RWPE1 (cell line): ENCODE results near the gene EGFLAM.

Experiments used
- CTCF ChIA-PET: fragments of 350-600 bp; sonication (Branson Sonifier 250); formaldehyde crosslinking; extraction: SDS; loops from one replicate; lab custom pipeline; 2021; lab: Yijun Ruan, JAX
- POLR2A ChIA-PET: fragments of 400-600 bp; formaldehyde crosslinking; extraction: SDS; loops from one replicate; lab custom pipeline; 2020; ENCODE audit warnings: antibody characterized with exemption; ENCODE audit not compliant: low non-redundant PET; lab: Yijun Ruan, JAX
- DNase-seq: peaks from one replicate; pipeline ENCODE4 v3.0.0; 2012; ENCODE audit warnings: low spot score
- H3K27ac ChIP-seq: fragments of 450-650 bp; 2 replicates; pipeline ENCODE4 v1.5.1; 2017
- TF ChIP-seq, protein P1 (sequence below): fragments of 450-650 bp; conservative IDR thresholded peaks from 2 replicates; pipeline ENCODE4 v1.5.1; 2017; ENCODE audit warnings: low read depth, mild to moderate bottlenecking

EGFLAM gene

DNA sequence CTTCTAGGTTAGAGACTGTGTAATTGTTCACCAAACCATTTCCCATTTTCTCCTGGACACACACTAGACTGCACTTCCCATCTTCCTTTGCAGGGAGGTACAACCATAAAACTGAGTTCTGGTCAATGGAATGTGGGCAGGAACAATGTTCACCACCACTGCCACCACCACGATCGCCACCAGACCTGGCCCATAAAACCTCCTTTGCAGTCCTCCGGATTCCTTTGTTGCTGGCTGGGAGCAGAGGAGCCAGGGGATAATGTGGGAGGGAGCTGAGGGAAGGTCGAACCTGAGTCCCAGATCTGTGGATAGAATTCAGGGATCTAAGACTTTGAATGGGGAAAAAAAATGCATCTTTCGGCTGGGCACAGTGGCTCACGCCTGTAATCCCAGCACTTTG lies 29.4 kb upstream of the EGFLAM start:
- TF ChIP-seq, protein P1, sequence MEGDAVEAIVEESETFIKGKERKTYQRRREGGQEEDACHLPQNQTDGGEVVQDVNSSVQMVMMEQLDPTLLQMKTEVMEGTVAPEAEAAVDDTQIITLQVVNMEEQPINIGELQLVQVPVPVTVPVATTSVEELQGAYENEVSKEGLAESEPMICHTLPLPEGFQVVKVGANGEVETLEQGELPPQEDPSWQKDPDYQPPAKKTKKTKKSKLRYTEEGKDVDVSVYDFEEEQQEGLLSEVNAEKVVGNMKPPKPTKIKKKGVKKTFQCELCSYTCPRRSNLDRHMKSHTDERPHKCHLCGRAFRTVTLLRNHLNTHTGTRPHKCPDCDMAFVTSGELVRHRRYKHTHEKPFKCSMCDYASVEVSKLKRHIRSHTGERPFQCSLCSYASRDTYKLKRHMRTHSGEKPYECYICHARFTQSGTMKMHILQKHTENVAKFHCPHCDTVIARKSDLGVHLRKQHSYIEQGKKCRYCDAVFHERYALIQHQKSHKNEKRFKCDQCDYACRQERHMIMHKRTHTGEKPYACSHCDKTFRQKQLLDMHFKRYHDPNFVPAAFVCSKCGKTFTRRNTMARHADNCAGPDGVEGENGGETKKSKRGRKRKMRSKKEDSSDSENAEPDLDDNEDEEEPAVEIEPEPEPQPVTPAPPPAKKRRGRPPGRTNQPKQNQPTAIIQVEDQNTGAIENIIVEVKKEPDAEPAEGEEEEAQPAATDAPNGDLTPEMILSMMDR: no peak
- no peak overlapping the region for H3K27ac ChIP-seq
- CTCF ChIA-PET: no interaction called here
- POLR2A ChIA-PET: no interaction called here
- no peak for DNase-seq

DNA sequence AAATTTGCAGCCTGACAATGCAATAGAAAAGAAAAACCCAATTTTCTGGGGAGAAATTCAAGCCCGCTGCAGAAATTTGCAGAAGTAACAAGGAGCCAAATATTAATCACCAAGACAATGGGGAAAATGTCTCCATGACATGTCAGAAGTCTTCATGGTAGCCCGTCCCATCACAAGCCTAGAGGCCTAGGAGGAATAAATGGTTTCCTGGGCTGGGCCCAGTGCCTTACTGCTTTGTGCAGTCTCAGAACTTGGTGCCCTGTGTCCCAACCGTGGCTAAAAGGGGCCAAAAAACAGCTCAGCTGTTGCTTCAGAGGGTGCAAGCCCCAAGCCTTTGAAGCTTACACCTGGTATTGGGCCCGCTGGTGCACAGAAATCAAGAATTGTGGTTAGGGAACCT lies 23.6 kb upstream of the EGFLAM start:
- ChIA-PET POLR2A (no interaction called here), CTCF (no interaction called here)
- no peak overlapping the region for H3K27ac ChIP-seq
- no peak for DNase-seq
- TF ChIP-seq, protein P1: no peak

- TF ChIP-seq, protein P1: no peak
- ChIA-PET POLR2A (no interaction called here), CTCF (interaction anchor here (0.7 kb wide), 1 partner anchor 28 kb away, joined by 3 read pairs; no protein-coding TSS in a partner anchor)
- no peak overlapping the region for H3K27ac ChIP-seq
- DNase-seq: no peak
Observed at GRCh38 chr5:38237681-38238080, 20.7 kb upstream of the EGFLAM start.

DNA sequence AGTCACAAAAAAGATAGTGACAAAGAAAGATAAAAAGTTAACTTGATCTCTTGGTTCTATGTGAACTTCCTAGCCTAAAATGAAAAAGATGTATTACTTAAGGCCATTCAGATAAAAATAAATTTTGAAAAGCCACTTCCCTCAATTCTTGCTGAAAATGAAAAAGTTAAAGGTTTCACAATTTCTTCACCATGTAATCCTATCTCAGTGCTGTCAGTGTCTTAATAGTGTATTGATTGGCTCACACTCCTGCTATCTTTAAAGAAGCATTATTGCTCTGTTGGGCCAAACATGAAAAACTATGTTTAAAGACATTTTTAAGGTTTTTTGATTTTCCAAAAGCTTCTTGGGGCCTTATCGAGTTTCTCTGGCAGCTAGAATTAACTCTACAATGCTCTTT lies 18.1 kb upstream of the EGFLAM start:
- DNase-seq: no peak
- H3K27ac ChIP-seq: no peak overlapping the region
- ChIA-PET POLR2A (no interaction called here), CTCF (interaction anchor here (0.6 kb wide), 1 partner anchor 1107 kb away, joined by 4 read pairs; no protein-coding TSS in a partner anchor)
- TF ChIP-seq, protein P1: no peak

DNA sequence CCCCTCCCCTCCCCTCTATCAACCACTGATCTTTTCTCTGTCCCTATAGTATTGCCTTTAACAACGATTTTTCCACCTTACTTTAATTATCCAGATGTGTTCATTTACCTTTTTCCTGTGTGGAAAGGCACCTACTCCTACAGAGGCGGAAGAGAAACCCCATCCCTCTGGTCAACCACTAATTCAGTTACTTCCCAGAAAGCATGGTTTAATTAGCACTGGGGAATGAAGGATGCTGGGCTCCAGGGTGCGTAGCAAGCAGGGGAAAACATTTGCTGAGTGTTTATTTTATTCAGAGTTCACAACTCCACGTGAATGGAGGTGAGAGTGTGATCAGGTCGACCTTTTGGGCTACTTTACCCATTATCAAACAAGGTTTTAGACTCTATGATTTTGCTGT lies 16.7 kb upstream of the EGFLAM start:
- TF ChIP-seq, protein P1: no peak
- DNase-seq: no peak
- CTCF ChIA-PET: no interaction called here
- no peak overlapping the region for H3K27ac ChIP-seq
- POLR2A ChIA-PET: no interaction called here

DNA sequence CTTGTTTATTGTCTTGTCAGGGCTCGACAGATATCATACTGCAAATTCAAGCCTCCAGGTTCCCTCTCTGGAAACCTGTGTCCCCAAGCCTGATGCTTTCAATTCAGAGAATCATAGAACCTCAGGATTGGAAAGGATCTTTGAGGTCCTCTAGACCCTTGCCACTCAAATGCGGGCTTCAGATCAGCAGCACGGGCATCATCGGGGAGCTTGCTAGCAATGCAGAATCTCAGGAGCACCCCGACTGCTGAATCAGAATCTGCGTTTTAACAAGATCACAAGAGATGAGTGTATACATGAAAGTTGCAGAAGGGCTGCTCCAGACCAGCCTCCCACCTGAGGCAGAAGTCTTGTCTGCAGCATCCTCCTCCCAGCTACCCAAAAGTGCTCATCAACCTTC lies 13.1 kb upstream of the EGFLAM start:
- no peak for DNase-seq
- ChIA-PET CTCF (interaction anchor here (1.1 to 1.2 kb wide), 2 partner anchors 16 to 21 kb away, joined by 3 read pairs; no protein-coding TSS in a partner anchor), POLR2A (no interaction called here)
- H3K27ac ChIP-seq: no peak overlapping the region
- TF ChIP-seq, protein P1: no peak
